PFSK-1 (cell line): ENCODE measurements around the gene MIEN1.

Experiments used
- POLR2AphosphoS5 ChIP-seq: IDR thresholded peaks from 2 replicates; pipeline ENCODE4 v1.6.1; 2012; ENCODE audit warnings: low read depth, mild to moderate bottlenecking, control low read depth, low read length, moderate library complexity
- SIN3A ChIP-seq: IDR thresholded peaks from 2 replicates; pipeline ENCODE4 v1.6.1; 2012; ENCODE audit warnings: mild to moderate bottlenecking, low read length, moderate library complexity, borderline replicate concordance; ENCODE audit not compliant: insufficient read depth

DNA sequence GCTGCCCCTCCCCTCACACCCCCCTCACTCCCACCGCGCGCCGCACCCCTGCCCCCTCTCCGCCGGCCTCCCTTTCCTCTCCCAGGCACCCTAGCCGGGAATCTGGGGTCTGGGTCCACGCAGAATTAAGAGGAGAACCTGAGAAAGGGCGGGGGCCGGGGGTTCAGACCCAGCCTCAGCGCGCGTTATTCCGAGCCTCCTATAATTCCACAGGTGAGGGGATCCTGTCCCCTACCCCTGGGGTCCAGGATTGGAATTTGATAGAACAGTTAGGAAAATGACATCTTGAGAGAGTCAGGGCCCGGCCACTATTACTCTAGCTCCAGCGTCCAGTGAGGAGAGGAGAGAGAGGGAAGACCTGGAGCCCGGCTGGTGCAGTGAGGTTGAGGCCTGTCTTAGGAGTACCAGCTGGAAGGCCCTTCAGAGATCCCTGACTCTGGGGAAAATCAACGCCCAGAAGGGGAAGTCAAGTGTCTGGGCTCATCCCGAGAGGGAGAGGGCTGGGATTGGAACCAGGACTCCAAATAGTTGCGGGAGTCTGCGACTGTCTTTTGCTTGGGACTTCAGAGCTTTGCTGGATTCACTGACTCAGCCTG is 24.7 kb upstream of the MIEN1 start:
- TF ChIP-seq SIN3A (no peak), POLR2AphosphoS5 (no peak)
